ENCODE results near the gene PPAN. TPM values are rescaled to one million over a fixed set of nuclear protein-coding genes. Genes with fewer than 3 reads are reported as not detected.

PPAN gene
- total RNA-seq, 1 donor from 2014 or later: 15.7 TPM

- DNase-seq: no peak
Measured at GRCh38 chr19:10114651-10115391, 8.7 kb downstream of the PPAN start.

DNA sequence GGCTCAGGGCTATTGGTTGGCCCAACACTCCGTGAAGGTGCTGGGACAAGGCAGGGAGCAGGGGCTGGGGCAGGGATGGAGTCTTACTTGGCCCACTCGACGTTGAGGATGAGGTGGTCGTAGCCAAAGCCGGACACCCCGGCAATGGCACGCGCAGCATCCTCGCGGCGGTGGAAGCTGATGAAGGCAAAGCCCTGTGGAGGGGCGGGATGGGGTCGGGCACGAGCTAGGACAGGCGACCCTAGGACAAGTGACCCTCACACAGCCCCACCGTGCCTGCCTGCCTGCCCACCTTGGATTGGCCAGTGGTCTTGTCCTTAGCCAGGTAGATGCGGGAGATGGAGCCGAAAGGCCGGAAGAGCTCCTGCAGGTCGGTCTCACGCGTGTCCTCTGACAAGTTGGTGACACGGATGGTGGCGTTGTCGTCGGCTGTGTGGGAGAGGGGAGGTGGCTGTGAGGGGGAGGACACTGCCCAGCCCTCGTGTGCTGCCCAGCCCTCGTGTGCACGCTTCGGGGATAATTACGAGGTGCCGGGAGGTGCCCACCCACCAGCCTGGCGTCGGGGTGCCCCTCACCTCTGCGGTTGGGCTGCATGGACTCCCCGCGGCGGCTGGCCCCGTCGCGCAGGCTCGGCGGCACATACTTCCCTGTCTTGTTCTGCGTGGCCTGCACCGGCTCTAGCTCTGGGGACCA is 9.4 kb downstream of the PPAN start:
- DNase-seq: no peak

DNA sequence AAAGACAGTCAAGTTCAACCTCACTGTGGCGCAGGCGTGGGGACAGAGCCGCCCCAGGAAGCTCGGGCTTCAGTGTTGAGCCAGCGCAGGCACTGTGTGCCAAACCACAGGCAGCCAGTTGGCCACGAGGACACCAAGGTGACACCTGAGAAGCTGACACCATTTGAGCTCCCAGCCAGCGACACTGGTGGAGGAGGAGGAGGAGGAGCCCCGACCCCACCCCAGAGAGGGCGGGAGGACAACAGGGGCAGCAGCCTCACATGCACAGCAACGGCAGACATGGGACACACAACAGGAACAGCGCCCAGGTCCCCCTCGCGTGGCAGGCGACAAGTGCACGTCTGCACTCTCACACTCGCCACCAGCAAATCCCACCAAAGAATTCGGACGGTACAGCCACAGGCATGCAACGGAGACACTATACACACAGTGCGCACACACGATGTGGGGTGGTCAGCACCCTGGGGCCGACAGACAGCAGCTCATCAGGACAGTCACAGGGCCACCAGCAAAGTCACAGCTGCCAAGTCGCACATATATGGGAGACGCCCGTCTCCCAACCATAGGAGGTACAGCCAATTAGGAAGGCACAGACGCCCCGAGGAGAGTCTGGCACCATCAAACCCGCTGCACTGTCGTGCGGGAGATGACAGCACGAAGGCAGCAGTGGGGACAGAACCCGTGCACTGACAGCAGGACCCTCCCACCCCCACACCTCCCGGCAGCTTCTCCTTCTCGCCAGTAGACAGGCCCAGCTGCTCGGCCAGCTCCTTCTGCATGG is 10.1 kb downstream of the PPAN start:
- no peak for DNase-seq

DNA sequence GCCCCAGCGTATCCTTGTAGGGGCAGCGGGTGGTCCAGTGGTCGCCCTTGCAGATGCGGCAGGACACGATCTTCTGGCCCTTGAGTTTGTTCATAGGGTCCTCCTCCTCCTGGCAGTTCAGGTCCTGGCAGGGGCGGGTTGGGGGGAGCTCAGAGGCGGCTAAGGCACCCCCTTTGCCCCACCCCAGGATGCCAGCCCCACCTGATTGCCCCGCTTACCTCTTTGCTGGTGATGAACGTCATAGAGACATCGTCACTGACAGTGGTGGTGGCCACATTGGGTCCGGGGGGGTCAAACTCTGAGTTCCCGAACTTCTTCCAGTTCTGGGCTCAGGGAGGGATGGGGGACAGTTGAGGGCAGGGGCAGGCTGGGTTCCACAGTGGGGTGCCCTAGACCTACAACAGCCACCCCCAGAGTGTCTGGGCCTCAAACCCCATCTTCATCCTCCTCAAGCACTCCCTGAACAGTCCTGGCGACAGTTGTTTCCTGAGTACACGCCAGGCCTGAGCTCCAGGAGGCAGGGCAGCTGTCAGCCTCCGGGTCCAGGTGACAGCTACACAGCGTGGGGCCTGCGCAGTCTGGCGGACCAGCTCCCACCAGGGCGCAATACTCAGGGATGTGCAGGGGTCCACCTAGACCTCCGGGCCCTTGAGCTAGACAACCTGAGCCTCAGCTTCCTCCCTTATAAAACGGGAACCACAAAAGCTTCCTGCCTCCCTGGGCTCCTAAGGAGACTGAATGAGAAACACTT is 10.9 kb downstream of the PPAN start:
- no peak for DNase-seq

DNA sequence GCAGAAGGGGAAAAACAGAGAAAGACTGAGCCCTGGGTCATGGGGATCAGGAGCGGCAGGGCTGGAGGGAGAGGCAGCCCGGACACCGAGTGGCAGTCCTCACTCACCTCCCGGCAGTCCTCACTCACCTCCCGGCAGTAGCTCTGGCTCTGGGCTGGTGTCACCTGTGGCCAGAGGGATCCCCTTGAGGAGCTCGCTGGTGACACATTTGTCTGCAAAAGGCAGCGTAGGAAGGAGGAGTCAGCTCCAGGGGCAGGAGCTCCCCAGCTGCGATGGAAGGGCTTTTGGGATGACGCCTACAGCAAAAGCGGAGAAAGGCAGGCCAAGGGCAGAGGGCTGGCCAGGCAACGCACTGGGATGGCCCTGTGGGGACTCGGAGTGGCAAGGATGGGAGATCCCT is 12.8 kb downstream of the PPAN start:
- no peak for DNase-seq

- DNase-seq: peak; percentile 55
Measured at GRCh38 chr19:10120538-10121189, 14.5 kb downstream of the PPAN start.

DNA sequence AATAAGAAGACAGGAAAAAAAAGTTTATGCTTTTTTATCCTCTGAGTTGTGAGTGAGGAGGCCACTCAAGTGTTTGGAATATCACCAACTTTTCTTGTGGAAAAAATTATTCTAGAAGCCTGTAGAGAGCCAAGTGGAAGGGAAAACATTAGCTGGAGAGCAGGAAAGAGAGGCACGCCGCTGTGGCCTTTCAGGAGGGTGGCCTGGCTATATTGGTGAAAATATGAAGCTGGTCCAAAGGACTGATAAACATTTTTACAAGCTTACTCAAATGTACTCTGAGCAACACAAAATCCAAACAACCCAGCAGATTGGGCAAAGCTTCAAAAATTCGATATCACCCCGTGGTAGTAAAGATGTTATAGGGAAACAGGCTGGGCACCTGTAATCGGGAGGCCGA is 15.9 kb downstream of the PPAN start:
- peak; percentile 22 for DNase-seq

GRCh38 chr19:10124429-10124828 is 18.3 kb downstream of the PPAN start:
- no peak for DNase-seq

DNA sequence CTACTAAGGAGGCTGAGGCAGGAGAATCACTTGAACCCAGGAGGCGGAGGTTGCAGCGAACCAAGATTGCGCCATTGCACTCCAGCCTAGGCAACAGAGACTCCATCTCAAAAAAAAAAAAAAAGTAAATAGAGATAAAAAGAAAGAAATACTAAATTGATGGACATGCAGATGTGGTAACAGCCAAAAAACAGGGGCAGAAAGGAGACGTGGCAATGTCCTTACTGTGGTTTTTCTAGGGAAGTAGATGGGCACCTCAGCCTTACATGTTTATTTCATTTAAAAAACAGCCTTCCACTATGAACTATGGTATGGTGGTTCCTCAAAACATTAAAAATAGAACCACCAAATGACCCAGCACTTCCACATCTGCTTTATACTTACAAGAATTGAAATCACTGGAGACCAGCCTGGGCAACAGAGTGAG is 20.1 kb downstream of the PPAN start:
- DNase-seq: no peak

- no peak for DNase-seq
Measured at GRCh38 chr19:10132905-10133304, 26.7 kb downstream of the PPAN start.

GRCh38 chr19:10133596-10133995 is 27.4 kb downstream of the PPAN start:
- DNase-seq: no peak

GRCh38 chr19:10134040-10134439 is 27.9 kb downstream of the PPAN start:
- DNase-seq: no peak

DNA sequence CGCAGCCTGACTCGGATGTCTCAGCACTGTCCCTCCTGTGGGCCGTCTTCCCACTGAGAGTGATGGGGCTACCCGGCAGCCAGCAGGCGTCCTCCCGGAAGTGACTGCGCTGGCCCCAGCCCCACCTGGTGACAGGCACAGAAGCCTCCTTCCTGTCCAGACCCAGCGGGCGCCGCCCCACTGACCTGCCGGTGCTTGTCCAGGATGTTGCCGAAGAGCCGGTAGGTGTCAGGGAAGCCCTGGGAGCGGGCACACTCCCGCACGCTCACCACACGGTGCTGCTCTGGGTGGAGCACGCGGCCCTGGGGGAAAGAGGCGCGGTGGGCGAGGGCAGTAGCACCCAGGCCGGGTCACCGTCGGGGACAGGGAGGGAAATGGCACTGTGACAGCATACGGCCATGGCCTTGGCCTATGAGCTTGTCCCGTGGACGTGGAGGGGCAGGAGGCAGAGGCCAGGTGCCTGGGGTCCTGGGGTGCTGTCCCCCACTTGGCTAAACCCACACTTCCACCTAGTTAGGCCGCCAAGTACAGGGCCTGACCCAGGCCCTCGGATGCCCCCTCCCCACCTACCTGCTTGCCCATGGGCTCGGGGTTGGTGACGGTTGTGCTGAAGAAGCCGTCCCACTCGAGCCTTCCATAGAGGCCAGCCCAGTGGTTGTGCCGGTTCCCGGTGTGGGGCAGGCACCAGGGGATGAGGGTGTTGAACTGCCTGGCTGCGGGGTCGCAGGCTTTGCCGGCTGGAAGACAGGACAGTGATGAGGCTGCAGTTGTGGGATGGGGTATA is 29.6 kb downstream of the PPAN start:
- no peak for DNase-seq

GRCh38 chr19:10136936-10137335 is 30.8 kb downstream of the PPAN start:
- DNase-seq: no peak

DNA sequence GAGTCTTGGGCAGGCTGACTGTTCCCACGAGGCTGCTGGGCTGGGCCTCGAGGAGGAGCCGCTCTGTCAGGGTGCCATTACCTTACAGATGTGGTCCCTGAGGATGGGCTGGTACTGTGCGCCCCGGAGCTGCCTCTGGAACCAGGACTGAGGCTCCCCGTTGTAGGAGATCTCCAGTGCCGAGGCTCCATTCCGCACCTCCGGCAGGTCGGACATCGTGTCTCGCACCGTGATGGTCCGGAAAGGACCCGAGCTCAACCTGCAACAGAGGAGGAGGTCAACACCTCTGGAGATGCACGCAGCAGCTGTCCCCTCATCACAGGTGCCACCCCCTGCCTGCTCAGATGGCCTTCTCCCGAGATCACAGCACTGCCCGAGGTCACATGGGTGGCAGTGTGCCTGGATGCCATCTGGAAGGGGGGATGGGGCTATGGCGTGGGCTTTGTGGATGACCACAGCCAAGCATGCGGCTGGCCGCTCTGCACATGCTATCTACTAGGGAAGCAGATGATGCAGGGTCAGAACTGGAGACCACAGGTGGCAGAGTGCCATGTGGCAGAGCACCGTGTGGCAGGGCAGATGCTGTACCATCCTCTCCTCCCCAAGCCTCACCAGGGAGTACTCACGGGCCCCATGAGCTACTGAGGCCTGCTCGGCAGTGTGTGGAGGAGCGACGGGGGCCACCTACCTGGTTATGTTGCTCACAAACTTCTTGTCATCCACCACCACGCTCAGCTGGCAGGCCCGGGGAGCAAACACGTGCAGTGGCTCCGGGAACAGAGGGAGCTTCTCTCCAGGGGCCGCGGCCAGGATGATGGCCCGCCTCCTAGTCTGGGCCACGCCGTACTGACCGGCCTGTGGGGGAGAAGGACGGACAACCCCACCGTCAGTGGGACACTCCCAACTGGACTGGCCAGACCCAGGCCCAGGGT is 31.9 kb downstream of the PPAN start:
- DNase-seq: no peak

DNA sequence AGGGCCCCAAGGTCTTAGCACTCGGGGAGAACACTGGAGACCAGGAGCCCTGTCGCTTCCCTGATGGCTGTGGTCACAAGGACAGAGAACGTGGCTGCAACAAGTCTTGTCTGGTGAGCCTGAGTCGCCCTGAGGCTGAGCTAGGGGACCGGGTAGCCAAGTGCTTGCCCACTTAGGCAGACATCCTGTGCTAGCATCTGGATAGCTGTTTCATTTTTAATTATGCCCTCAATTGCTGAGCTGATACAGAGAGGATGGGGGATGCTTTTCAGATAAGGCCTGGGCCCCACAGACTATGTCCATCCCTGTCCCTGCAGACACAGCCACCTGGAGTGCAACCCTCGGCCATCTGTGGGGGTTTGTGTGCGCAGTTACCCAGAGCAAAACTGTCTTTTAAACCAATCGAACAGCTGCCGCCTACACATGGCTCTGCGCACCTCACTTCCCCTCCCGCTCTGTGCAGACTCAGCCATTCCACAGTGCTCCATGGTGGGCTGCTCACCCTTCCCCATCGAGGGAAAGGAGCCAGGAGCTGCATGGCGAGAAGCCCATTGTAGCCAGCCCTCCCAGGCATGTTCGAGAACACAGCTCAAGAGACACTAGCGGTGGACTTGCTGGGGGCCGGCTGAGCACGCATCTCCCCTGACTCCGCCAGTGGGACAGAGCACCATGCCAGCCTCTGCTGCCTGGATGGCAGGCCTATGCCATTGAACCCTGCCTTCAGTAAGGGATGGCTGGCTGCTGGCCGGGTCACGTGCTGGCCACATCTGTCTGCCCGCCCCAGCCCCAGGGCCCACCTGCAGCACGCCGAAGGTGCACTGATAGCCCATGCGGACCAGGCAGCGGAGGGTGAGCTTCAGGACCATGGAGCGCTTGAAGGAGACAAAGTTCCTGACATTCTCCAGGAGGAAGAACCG is 33.0 kb downstream of the PPAN start:
- DNase-seq: no peak

- DNase-seq: no peak
Measured at GRCh38 chr19:10139952-10140351, 33.8 kb downstream of the PPAN start.

- no peak for DNase-seq
Measured at GRCh38 chr19:10141479-10141878, 35.3 kb downstream of the PPAN start.

DNA sequence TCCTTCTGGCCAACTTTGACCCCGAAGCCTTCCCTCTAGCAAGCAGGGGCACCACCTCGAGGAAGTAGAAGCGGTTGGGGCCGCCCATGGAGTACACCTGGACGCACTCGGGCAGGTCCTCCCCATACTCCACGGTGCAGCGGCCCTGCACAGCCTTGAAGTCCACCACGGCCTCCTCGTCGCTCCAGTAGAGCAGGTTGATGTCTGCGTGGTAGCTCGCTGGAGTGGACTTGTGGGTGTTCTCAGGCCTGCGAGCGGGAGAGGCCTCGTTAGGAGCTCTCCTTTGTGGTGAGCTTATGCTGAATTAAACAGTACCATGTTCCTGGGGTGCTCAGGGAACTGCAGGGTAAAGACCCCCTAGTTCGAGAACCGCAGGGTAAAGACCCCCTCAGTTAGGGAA is 35.8 kb downstream of the PPAN start:
- DNase-seq: no peak
